Fibroblast of the aortic adventitia (primary cell): Measurements from ENCODE around the gene WLS. TPM values are rescaled to one million over a fixed set of nuclear protein-coding genes. Genes with fewer than 3 reads are reported as not detected.
A peak's percentile ranks its signal among the peaks of the same experiment; 100 is the strongest.
"Not testable (repeated sequence)": the region's sequence is repeated elsewhere in the genome, so short reads cannot be mapped to it uniquely, and the experiment has no call there.

ENCODE experiments used
- DNase-seq: peaks from one replicate; pipeline ENCODE4 v3.0.0-alpha.2; 2010; ENCODE audit warnings: low read depth
- H3K4me3 ChIP-seq: 2 replicates; pipeline ENCODE4 v1.5.1; 2011; ENCODE audit warnings: low read depth, mild to moderate bottlenecking, control low read depth, low read length, moderate library complexity
- CTCF ChIP-seq: IDR thresholded peaks from 2 replicates; pipeline ENCODE4 v1.5.1; 2011; ENCODE audit warnings: mild to moderate bottlenecking, low read length, control low read depth, inconsistent platforms; ENCODE audit not compliant: insufficient read depth
- total RNA-seq: library from RNA; depleted of rRNA; stranded (reverse); fragments of >200 nt; gene quantifications from 2 replicates; pipeline ENCODE4 v1.2.3, GENCODE V29; 2012; ENCODE audit warnings: low replicate concordance

Gene WLS
- total RNA-seq, 1 donor: 235 TPM

DNA sequence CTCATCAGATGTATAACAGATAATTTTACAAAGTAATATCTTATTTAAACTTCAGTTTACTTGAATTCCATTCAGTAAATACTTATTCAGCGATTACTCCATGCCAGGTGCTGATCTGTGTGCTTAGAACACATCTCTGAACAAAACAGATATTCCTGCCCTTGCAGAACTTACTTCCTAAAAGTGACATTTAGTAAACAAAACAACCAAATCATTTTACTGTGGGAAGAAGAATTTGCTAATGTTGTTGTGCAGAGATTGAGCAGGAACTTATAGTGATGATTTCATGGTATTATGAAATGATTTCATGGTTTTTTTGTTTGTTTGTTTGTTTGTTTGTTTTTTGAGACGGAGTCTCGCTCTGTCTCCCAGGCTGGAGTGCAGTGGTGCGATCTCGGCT is 39.3 kb upstream of the WLS start:
- TF ChIP-seq CTCF: no peak
- no peak overlapping the region for H3K4me3 ChIP-seq
- no peak for DNase-seq

DNA sequence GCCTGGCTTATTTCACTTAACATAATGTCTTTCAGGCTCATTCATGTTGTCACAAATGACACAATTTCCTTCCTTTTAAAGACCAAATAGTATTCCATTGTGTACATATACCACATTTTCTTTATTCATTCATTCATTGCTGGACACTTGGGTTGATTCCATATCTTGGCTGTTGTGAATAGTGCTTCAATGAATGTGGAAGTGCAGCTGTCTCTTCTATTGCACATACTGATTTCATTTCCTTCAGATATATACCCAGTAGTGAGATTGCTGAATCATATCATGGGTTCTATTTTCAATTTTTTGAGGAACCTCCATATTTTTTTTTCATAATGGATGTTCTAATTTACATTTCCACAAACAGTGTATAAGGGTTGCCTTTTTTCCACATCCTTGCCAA is 38.6 kb upstream of the WLS start:
- peak; percentile 32 for DNase-seq
- no peak overlapping the region for H3K4me3 ChIP-seq
- no peak for TF ChIP-seq CTCF

- no peak for TF ChIP-seq CTCF
- H3K4me3 ChIP-seq: no peak overlapping the region
- DNase-seq: peak; percentile 25
These were observed 37.5 kb upstream of the WLS start for GRCh38 chr1:68269637-68270430.

GRCh38 chr1:68268896-68269483 is 36.7 kb upstream of the WLS start:
- no peak overlapping the region for H3K4me3 ChIP-seq
- TF ChIP-seq CTCF: no peak
- no peak for DNase-seq

- DNase-seq, H3K4me3 ChIP-seq: not testable (repeated sequence)
These were observed 24.5 kb upstream of the WLS start for GRCh38 chr1:68256824-68257223.

DNA sequence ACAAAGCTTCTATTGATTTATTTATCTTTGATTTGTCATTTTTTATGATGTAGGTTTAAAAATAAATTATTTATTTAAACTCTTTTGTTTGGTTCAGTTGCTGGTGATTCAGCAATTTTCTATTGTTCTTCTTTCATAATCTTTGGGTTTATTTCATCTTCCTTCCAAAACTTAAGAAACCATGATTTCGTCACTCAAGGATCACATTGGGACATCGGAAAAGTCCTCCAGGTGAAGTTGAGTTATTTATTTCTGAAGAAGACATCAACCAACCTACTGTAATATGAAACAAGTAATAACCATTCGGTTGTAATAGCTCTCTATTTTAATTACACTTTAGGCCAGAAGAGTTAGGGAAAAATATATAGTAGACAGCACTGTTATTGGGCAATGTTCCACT is 23.0 kb upstream of the WLS start:
- TF ChIP-seq CTCF: no peak
- no peak overlapping the region for H3K4me3 ChIP-seq
- peak; percentile 64 for DNase-seq

- no peak for DNase-seq
- no peak overlapping the region for H3K4me3 ChIP-seq
- TF ChIP-seq CTCF: no peak
These were observed 22.4 kb upstream of the WLS start for GRCh38 chr1:68254667-68255226.
